MM.1S (cell line): ENCODE data around the gene NINL.

Experiments used
- EZH2 ChIP-seq: fragments of 300-600 bp; sonication (generic); optimal IDR thresholded peaks from 2 replicates; pipeline ENCODE3; 2017; ENCODE audit warnings: low read depth, mild to moderate bottlenecking, antibody characterized with exemption, low read length, mixed read lengths
- EZH2phosphoT487 ChIP-seq: fragments of 300-600 bp; sonication (generic); IDR thresholded peaks from 2 replicates; pipeline ENCODE4 v1.6.1; 2018; ENCODE audit warnings: antibody characterized with exemption, low read length
- TF ChIP-seq, protein P1 (sequence below): fragments of 300-600 bp; sonication (generic); IDR thresholded peaks from 2 replicates; pipeline ENCODE4 v1.5.1; 2016; ENCODE audit warnings: antibody characterized with exemption, low read length, mixed read lengths

- TF ChIP-seq, protein P1, sequence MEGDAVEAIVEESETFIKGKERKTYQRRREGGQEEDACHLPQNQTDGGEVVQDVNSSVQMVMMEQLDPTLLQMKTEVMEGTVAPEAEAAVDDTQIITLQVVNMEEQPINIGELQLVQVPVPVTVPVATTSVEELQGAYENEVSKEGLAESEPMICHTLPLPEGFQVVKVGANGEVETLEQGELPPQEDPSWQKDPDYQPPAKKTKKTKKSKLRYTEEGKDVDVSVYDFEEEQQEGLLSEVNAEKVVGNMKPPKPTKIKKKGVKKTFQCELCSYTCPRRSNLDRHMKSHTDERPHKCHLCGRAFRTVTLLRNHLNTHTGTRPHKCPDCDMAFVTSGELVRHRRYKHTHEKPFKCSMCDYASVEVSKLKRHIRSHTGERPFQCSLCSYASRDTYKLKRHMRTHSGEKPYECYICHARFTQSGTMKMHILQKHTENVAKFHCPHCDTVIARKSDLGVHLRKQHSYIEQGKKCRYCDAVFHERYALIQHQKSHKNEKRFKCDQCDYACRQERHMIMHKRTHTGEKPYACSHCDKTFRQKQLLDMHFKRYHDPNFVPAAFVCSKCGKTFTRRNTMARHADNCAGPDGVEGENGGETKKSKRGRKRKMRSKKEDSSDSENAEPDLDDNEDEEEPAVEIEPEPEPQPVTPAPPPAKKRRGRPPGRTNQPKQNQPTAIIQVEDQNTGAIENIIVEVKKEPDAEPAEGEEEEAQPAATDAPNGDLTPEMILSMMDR, result no peak
- TF ChIP-seq EZH2phosphoT487 (no peak), EZH2 (no peak)
Measured at GRCh38 chr20:25480797-25481196, 104.5 kb downstream of the NINL start.
